SK-N-SH treated with all-trans-retinoic acid at 6 μM for 48 hours (cell line): ENCODE measurements around the gene CEP350.

Experiments
- BACH2 ChIP-seq: fragments of 250-450 bp; sonication (Bioruptor Pico); IDR thresholded peaks from 2 replicates; pipeline ENCODE4 v1.9.0; 2021; ENCODE audit warnings: mild to moderate bottlenecking, borderline replicate concordance
- ESRRG ChIP-seq: fragments of 250-450 bp; sonication (Bioruptor Pico); IDR thresholded peaks from 2 replicates; pipeline ENCODE4 v1.6.1; 2021; ENCODE audit warnings: mild to moderate bottlenecking
- GLIS3 ChIP-seq: fragments of 250-450 bp; sonication (Bioruptor Pico); IDR thresholded peaks from 2 replicates; pipeline ENCODE4 v1.5.0; 2020; ENCODE audit warnings: mild to moderate bottlenecking, moderate library complexity
- PATZ1 ChIP-seq: fragments of 250-450 bp; sonication (Bioruptor Pico); IDR thresholded peaks from 2 replicates; pipeline ENCODE4 v1.8.0; 2020; ENCODE audit warnings: mild to moderate bottlenecking, moderate library complexity, borderline replicate concordance
- ZC3H10 ChIP-seq: fragments of 250-450 bp; sonication (Bioruptor Pico); IDR thresholded peaks from 2 replicates; pipeline ENCODE4 v1.5.1; 2021; ENCODE audit warnings: mild to moderate bottlenecking, moderate library complexity
- ZNF70 ChIP-seq: fragments of 450-650 bp; formaldehyde crosslinking; IDR thresholded peaks from 2 replicates; pipeline ENCODE4 v1.5.0; 2020; ENCODE audit warnings: mild to moderate bottlenecking, moderate library complexity

DNA sequence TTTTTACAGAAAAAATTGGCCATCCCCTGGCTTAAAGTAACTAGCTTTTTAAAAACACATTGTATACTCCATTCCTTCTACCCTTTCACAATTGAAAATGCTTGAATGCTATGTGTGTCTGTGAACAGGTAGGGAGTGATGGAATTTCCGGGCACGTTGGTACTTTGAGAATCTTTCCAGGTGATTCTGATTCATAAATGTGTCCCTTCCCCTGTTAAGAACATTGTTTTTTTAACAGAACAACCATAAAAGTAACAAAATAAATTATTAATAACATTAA is 142.7 kb downstream of the CEP350 start:
- TF ChIP-seq PATZ1: no peak
- TF ChIP-seq ZNF70 (CRISPR knock-in tag): no peak
- no peak for TF ChIP-seq ESRRG (CRISPR knock-in tag)
- no peak for TF ChIP-seq BACH2 (CRISPR knock-in tag)
- TF ChIP-seq ZC3H10 (CRISPR knock-in tag): no peak
- TF ChIP-seq GLIS3 (CRISPR knock-in tag): no peak
